Muscle of leg (tissue), 11 donors: ENCODE measurements around the gene ST8SIA2. TPM values are rescaled to one million over a fixed set of nuclear protein-coding genes. Genes with fewer than 3 reads are reported as not detected.

Source experiments
- DNase-seq: peaks from one replicate; pipeline ENCODE4 v3.0.0; 2013
- H3K27ac ChIP-seq: one replicate; pipeline ENCODE4 v1.5.1; 2013; ENCODE audit warnings: mild to moderate bottlenecking, low read length, control low read depth
- H3K27me3 ChIP-seq: one replicate; pipeline ENCODE4 v1.6.1; 2013; ENCODE audit warnings: low read length; ENCODE audit not compliant: control insufficient read depth, insufficient read depth
- H3K36me3 ChIP-seq: one replicate; pipeline ENCODE4 v1.6.1; 2013; ENCODE audit warnings: low read length; ENCODE audit not compliant: control insufficient read depth, insufficient read depth
- H3K4me1 ChIP-seq: one replicate; pipeline ENCODE4 v1.6.1; 2013; ENCODE audit warnings: low read length; ENCODE audit not compliant: control insufficient read depth, insufficient read depth
- H3K4me3 ChIP-seq: one replicate; pipeline ENCODE4 v1.5.1; 2013; ENCODE audit warnings: low read length, control low read depth
- H3K9me3 ChIP-seq: replicated peaks from 2 replicates; pipeline ENCODE4 v1.6.1; 2013; ENCODE audit warnings: low read depth, low read length; ENCODE audit not compliant: control insufficient read depth
- WGBS: methylation state at CpG from one replicate; pipeline ENCODE4 v1.1.5; 2013; ENCODE audit warnings: missing lambda C conversion rate; ENCODE audit not compliant: insufficient coverage; 5-methylcytosine and 5-hydroxymethylcytosine counted together
- polyA plus RNA-seq, 8 donors: library from polyadenylated mRNA; unstranded; fragments of 120-200 nt; gene quantifications; one replicate each; pipeline versions ENCODE4 v1.2.1 to v1.2.3, GENCODE V29; 2013; ENCODE audit warnings: inconsistent platforms in 1 of 8, low replicate concordance in 1 of 8; ENCODE audit not compliant: insufficient read length in 8 of 8, insufficient read depth in 1 of 8
- total RNA-seq: library from RNA; stranded (reverse); fragments of 120-200 nt; gene quantifications from one replicate; pipeline ENCODE4 v1.2.4, GENCODE V29; 2013

ST8SIA2 gene
- total and polyA plus RNA-seq, 9 donors = 9.0 to 19.3 (median 16.9) TPM

DNA sequence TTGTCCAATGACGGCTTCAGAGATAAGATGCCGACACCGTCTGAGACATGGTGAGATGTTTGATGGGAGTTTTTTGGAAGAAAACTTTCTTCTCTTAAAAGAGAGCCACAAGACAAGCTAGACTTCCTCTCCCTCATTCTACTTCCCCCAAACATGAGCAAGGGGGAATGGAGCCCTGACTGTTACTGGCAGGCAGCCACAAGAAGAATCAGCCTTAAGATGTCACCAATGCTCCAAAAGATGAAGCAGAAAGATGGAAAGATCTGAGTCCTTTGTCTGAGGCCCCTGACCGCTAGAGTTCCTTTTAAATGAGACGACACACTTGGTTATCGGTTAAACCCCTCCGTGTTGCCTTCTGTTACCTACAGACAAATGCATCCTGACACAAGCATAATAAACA is 108.7 kb downstream of the ST8SIA2 start:
- no peak for DNase-seq
- H3K4me3 ChIP-seq = no peak overlapping the region
- no peaks in the 10 kb centered on the region for H3K4me1 ChIP-seq
- H3K27ac ChIP-seq = no peak overlapping the region
- H3K36me3 ChIP-seq = no peaks in the 10 kb centered on the region
- H3K27me3 ChIP-seq = peaks cover 2% of the 10 kb centered on the region
- WGBS = 100% methylated on average over 1 of the region's 7 CpGs
- H3K9me3 ChIP-seq = peaks cover 4% of the 10 kb centered on the region

DNA sequence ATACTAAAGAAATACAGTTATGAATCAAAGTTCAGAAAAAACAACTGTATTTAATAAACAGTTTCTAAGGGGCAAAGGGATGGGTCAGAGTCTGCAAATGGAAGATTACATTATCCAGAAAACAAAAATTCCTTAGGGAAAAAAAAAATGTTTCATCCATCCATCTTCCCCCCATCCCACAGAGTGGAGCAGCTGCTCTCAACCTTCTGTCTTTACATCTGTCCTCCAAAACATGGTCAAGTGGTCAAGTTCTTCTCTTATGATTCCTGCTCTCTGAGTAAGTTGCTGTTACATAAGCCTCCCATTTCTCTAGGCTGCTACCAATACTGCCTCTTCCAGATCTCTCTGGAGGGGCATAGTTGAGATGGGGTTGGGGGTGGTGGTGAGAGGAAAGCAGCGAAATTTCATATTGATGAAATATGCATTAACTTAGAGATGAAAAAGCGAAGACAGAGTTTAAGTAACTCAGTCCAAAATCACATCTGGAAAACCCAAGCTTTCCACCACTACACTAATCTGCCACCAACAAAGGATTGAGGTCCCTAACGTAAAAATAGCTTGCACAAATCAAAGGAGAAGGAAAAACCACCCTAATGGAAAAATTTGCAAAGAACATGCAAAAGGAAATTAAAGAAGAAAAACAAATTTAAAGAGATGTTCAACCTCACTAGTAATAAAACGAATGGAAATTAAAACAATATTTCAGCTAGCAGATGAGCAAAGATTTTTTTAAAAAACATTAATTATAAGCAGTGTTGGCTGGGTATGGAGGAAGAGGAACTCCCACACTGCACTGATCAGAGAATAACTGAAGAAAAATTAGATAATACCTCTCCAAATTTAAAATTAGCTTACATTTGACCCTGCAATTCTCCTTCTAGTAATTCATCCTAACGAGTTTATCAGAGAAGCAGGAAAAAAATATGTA is 109.5 kb downstream of the ST8SIA2 start:
- Histone ChIP-seq H3K4me1 (no peaks in the 10 kb centered on the region), H3K4me3 (no peak overlapping the region), H3K36me3 (no peaks in the 10 kb centered on the region), H3K27ac (no peak overlapping the region), H3K9me3 (peaks cover 6% of the 10 kb centered on the region), H3K27me3 (peaks cover 2% of the 10 kb centered on the region)
- no CpG with 5 or more reads among the region's 5 CpGs for whole genome bisulfite sequencing
- DNase-seq = peak; percentile 66

DNA sequence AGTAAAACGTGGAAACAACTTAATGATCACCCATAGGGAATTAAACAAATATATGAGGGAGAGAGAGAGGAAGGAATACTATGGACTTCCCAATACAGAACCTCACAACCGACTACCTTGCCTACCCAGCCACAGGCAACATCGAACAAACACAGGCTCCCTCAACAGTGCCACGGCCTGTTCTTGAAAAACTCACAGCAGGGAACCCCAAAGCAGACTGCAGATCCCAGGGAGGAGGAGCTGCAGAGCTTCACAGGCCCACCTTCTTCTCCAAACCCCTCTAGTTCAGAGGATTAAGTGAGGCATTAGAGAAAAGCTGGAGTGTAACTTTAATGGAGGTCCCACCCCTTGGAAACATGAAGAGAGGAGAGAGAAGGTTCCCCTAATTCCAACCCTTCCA is 110.2 kb downstream of the ST8SIA2 start:
- DNase-seq = no peak
- no peaks in the 10 kb centered on the region for H3K36me3 ChIP-seq
- H3K27ac ChIP-seq = no peak overlapping the region
- peaks cover 6% of the 10 kb centered on the region for H3K9me3 ChIP-seq
- peaks cover 2% of the 10 kb centered on the region for H3K27me3 ChIP-seq
- no peaks in the 10 kb centered on the region for H3K4me1 ChIP-seq
- no CpG with 5 or more reads among the region's 4 CpGs for WGBS
- no peak overlapping the region for H3K4me3 ChIP-seq

DNA sequence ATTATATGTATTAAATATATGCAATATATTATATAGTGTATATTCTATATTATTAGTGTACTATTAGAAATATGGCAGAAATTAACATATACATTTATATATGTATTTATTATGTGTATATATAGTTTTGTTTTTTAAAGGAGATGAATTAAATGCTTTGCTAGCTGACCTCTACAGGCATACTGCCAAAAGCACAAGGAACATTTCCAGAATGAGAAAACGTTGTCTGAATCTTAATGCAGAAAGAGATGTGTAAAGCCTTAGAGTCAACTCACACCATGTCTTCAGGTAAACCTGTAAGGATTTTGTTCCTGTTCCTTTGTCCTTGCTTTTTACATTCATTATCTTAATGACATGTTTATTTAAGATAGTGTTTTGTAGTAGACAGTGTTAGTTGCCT is 111.9 kb downstream of the ST8SIA2 start:
- Histone ChIP-seq H3K27me3 (no peaks in the 10 kb centered on the region), H3K36me3 (no peaks in the 10 kb centered on the region), H3K9me3 (peaks cover 6% of the 10 kb centered on the region), H3K27ac (no peak overlapping the region), H3K4me3 (no peak overlapping the region), H3K4me1 (no peaks in the 10 kb centered on the region)
- peak; percentile 67 for DNase-seq
- WGBS = no CpG with 5 or more reads among the region's 1 CpG

DNA sequence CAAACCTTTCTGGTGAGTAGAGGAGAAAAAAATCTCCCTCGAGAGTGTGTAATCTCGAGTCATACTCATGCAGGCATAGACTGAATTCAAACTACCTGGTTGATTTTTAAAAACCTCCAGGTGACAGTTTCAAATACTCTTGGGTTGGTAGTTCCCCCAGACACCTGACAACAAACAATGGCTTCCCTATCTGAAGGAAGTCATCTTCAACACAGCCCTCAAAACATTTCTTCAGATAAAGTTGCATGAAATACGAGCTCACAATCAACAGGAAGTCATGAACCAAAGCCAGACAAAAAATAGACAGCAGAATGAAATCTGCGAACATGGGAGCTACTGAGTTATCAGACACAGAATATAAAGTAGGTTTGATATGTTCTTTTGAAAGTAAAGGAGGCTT is 112.8 kb downstream of the ST8SIA2 start:
- Histone ChIP-seq H3K4me3 (no peak overlapping the region), H3K27ac (no peak overlapping the region), H3K27me3 (no peaks in the 10 kb centered on the region), H3K9me3 (peaks cover 6% of the 10 kb centered on the region), H3K4me1 (no peaks in the 10 kb centered on the region), H3K36me3 (no peaks in the 10 kb centered on the region)
- WGBS = 80% methylated on average over 1 of the region's 4 CpGs
- DNase-seq = no peak

DNA sequence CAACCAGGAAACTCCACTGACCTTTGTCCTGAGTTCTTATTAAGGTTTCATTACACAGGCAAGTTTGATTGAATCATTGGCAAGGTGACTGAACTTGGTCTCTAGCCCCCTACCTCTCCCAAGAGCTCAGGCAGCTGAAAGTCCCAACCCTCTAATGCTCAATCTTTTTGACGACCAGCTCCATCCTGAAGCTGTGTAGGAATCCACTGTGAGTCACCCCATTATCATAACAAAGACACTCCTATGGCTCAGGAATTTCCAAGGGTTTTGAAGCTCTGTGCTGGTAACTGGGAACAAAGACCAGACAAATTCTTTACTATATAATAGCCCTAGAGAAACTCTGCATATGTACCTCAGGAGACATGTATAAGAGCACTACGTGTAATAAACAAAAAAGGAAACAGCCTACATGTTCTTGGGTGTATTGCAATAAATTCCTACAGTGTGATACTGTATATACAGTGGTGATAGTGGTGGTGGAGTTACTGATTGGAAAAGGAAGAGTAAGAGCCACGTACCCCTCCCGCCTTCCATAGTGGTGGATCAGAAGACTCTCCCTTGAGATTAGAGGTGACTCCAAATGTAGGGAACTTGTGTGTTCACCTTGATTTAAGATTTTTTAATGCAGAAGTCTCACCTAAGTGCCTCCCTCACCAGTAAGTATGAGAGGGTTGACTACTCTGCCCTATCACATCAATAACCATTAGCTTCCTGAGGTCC is 116.6 kb downstream of the ST8SIA2 start:
- no peak for DNase-seq
- H3K27ac ChIP-seq = no peak overlapping the region
- no peak overlapping the region for H3K4me3 ChIP-seq
- 36% methylated on average over 1 of the region's 4 CpGs for WGBS
- peaks cover 6% of the 10 kb centered on the region for H3K9me3 ChIP-seq
- no peaks in the 10 kb centered on the region for H3K36me3 ChIP-seq
- H3K4me1 ChIP-seq = no peaks in the 10 kb centered on the region
- H3K27me3 ChIP-seq = no peaks in the 10 kb centered on the region
